GM23248 (cell line): ENCODE data around the gene KRTAP11-1. TPM values are rescaled to one million over a fixed set of nuclear protein-coding genes. Genes with fewer than 3 reads are reported as not detected.

Experiments
- DNase-seq: peaks from one replicate; pipeline ENCODE4 v3.0.0-alpha.2; 2015
- H2AFZ ChIP-seq: fragments of 200-600 bp; sonication (generic); 2 replicates; pipeline ENCODE4 v1.6.1; 2016; ENCODE audit warnings: antibody characterized with exemption
- H3F3A ChIP-seq: fragments of 200-600 bp; sonication (generic); 2 replicates; pipeline ENCODE4 v1.6.1; 2016; ENCODE audit warnings: mild to moderate bottlenecking, antibody characterized with exemption, mixed run types; ENCODE audit not compliant: insufficient read depth
- H3K27ac ChIP-seq: fragments of 200-600 bp; sonication (generic); 2 replicates; pipeline ENCODE4 v1.5.1; 2016; ENCODE audit warnings: mild to moderate bottlenecking
- H3K27me3 ChIP-seq: fragments of 200-600 bp; sonication (generic); replicated peaks from 2 replicates; pipeline ENCODE4 v1.6.1; 2016; ENCODE audit warnings: mild to moderate bottlenecking; ENCODE audit not compliant: insufficient read depth
- H3K36me3 ChIP-seq: fragments of 200-600 bp; sonication (generic); 2 replicates; pipeline ENCODE4 v1.6.1; 2016; ENCODE audit warnings: low read depth, mild to moderate bottlenecking
- H3K4me1 ChIP-seq: fragments of 200-600 bp; sonication (generic); 2 replicates; pipeline ENCODE4 v1.6.1; 2016; ENCODE audit warnings: mild to moderate bottlenecking; ENCODE audit not compliant: insufficient read depth
- H3K4me2 ChIP-seq: fragments of 200-600 bp; sonication (generic); one replicate; pipeline ENCODE4 v1.6.1; 2016; ENCODE audit warnings: mild to moderate bottlenecking; ENCODE audit not compliant: unreplicated experiment
- H3K4me3 ChIP-seq: fragments of 200-600 bp; sonication (generic); 2 replicates; pipeline ENCODE4 v1.5.1; 2016; ENCODE audit warnings: mild to moderate bottlenecking
- H3K79me2 ChIP-seq: fragments of 200-600 bp; sonication (generic); 2 replicates; pipeline ENCODE4 v1.6.1; 2016; ENCODE audit warnings: mild to moderate bottlenecking; ENCODE audit not compliant: insufficient read depth
- H3K9ac ChIP-seq: fragments of 200-600 bp; sonication (generic); 2 replicates; pipeline ENCODE4 v1.6.1; 2016; ENCODE audit warnings: mild to moderate bottlenecking
- H3K9me2 ChIP-seq: fragments of 200-600 bp; sonication (generic); 2 replicates; pipeline ENCODE4 v1.6.1; 2016; ENCODE audit warnings: mixed run types, mild to moderate bottlenecking, moderate library complexity; ENCODE audit not compliant: insufficient read depth
- H3K9me3 ChIP-seq: fragments of 200-600 bp; sonication (generic); one replicate; pipeline ENCODE4 v1.6.1; 2017; ENCODE audit warnings: low read depth
- H4K20me1 ChIP-seq: fragments of 200-600 bp; sonication (generic); 2 replicates; pipeline ENCODE4 v1.6.0; 2016; ENCODE audit not compliant: insufficient read depth
- EZH2 ChIP-seq: fragments of 200-600 bp; sonication (generic); IDR thresholded peaks from 2 replicates; pipeline ENCODE4 v1.6.1; 2018; ENCODE audit warnings: antibody characterized with exemption, mild to moderate bottlenecking; ENCODE audit not compliant: insufficient read depth, poor library complexity, severe bottlenecking
- EZH2phosphoT487 ChIP-seq: fragments of 200-600 bp; sonication (generic); IDR thresholded peaks from 2 replicates; pipeline ENCODE4 v1.6.1; 2018; ENCODE audit warnings: antibody characterized with exemption, moderate library complexity, mild to moderate bottlenecking, low read depth; ENCODE audit not compliant: insufficient read depth
- WGBS, 2 experiments: methylation state at CpG; one replicate each; pipeline ENCODE4 v1.1.6; 2015 to 2017; ENCODE audit warnings: low lambda C conversion rate in 2 of 2, low coverage in 1 of 2; ENCODE audit errors: missing lambda C conversion rate in 2 of 2; 5-methylcytosine and 5-hydroxymethylcytosine counted together
- in situ Hi-C: fragments of 300-500 bp; cut with MboI; formaldehyde crosslinking; loops from 2 replicates; pipeline ENCODE4 v1.15.0; 2020
- polyA plus RNA-seq: library from polyadenylated mRNA; unstranded; fragments of >200 nt; fragmentation: Nextera tagmentation; extraction: Ambion mirVana; gene quantifications from 2 replicates; pipeline ENCODE4 v1.2.1, GENCODE V29; 2016
- total RNA-seq: library from RNA; depleted of rRNA; stranded (reverse); fragments of >200 nt; shearing (Covaris generic); gene quantifications from 2 replicates; pipeline ENCODE4 v1.2.3, GENCODE V29; 2014

KRTAP11-1 gene
- total and polyA plus RNA-seq, 2 experiments from 2014 or later = not detected

DNA sequence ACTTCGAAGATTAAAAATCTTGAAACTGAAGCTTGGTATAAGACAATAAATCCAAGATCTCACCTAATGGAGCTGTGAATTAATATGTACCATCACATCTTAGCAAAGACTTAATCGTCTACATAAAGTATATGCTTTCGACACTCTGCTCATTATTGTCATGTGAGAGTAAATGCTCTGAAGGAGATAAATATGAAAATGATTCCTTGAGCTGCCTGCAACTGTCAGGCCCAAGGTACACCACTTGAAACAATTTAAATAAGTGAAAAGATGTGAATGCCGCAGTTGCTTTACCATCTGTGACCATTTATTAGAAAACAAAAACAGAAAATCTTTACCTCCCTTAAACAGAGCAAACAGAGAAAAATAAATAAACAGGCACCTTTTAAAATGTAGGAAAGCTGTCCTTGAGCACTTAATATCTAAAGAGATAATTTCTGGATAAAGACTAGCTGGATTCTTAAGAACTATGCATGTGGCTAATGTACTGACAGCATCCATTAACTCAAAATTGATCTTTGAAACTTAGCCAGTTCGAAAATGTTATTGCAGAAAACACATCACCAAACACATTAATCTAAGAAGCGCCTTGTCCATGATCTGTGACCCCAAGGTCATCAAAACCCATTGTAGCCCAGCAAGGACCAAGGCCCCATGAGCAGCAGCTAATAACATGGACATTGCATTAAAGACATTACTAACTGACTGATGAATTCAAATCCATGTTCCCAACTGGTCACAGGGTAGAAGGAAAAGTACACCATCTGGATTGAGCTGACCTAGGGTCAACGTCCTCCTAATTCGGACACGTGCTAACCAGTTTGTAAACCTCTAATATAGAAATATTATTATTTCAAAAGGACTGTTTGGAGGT is 33.5 kb downstream of the KRTAP11-1 start:
- Histone ChIP-seq H3K4me3 (no peak overlapping the region), H3F3A (no peaks in the 10 kb centered on the region), H3K9me2 (no peaks in the 10 kb centered on the region), H3K4me2 (no peak overlapping the region), H3K27ac (no peak overlapping the region), H3K9me3 (no peaks in the 10 kb centered on the region), H3K79me2 (no peaks in the 10 kb centered on the region), H2AFZ (no peak overlapping the region), H3K9ac (no peak overlapping the region), H3K27me3 (no peaks in the 10 kb centered on the region), H3K36me3 (no peaks in the 10 kb centered on the region), H4K20me1 (no peaks in the 10 kb centered on the region), H3K4me1 (no peaks in the 10 kb centered on the region)
- TF ChIP-seq EZH2 (no peak), EZH2phosphoT487 (no peak)
- in situ Hi-C loops = no loop called here
- no peak for DNase-seq
- 22 to 28% methylated on average over 9 of the region's 9 CpGs for WGBS, 2 experiments

DNA sequence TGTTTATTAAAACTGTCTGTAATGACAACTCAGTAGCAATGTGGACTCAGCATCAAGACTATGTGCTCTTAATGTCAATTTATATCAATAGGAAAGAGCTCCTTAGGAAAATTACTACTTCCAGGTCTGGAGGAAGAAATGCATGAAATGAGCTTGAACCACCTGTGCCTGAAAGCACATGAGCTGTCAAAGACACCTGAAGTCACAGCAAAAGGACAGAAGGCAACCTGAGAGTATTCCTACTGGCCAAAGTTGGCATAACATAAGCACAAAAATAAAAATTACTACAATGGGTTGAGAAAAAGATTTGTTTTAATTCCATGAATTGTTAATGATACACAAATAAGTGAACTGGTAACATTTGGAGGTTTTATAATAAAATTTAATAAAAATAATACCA is 38.4 kb downstream of the KRTAP11-1 start:
- in situ Hi-C loops = no loop called here

DNA sequence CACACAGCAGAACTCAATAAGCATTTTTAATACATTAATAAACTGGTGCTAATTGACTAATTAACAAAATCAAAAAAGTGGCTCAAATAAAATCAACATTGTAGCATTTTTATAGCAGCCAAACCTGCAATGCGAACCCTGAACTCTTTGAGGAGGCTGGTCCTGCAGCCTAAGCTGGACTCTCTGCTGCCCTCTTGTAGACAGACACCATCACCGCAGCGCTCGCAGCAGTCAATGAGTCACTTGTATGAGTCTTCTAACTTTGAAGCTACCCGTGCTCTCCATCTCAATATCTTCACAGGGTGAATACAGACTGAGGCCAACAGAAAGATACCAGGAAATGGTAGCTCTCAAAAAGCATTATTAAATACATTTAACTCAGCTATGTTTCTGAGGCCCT is 42.1 kb downstream of the KRTAP11-1 start:
- TF ChIP-seq EZH2phosphoT487 (no peak), EZH2 (no peak)
- WGBS, 2 experiments = 10 to 26% methylated on average over 5 of the region's 5 CpGs

More for the DNA sequence above, 38.4 kb downstream of the KRTAP11-1 start:
- Histone ChIP-seq H3K27me3 (no peaks in the 10 kb centered on the region), H3F3A (no peaks in the 10 kb centered on the region), H3K9me3 (no peaks in the 10 kb centered on the region), H3K9me2 (no peaks in the 10 kb centered on the region), H4K20me1 (no peaks in the 10 kb centered on the region), H3K79me2 (no peaks in the 10 kb centered on the region), H3K4me1 (no peaks in the 10 kb centered on the region), H3K4me2 (no peak overlapping the region), H3K27ac (no peak overlapping the region), H2AFZ (no peak overlapping the region), H3K9ac (no peak overlapping the region), H3K36me3 (no peaks in the 10 kb centered on the region), H3K4me3 (no peak overlapping the region)
- TF ChIP-seq EZH2 = no peak
- no peak for TF ChIP-seq EZH2phosphoT487
- no peak for DNase-seq

DNA sequence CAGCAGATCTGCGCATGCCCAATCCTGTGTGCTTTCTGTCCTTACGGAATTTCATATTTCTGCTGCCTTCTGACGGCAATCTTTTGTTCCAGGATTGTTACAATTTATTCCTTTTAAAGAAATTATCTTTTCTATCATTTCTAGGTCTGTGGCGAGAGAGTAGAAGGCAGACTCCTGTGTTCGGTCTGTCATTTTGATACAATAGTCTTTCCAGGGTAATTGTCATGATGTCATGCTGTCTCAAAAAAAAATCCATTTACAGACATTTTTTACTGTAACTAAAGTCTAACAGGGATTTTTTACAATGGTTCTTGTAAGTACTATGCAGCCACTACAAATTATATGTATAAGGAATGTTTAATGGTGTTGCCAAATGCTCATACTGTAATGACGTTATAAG is 42.8 kb downstream of the KRTAP11-1 start:
- H3K27ac ChIP-seq = no peak overlapping the region
- H4K20me1 ChIP-seq = no peaks in the 10 kb centered on the region
- H3K27me3 ChIP-seq = no peaks in the 10 kb centered on the region
- no peaks in the 10 kb centered on the region for H3F3A ChIP-seq
- no peak for DNase-seq
- no peak overlapping the region for H2AFZ ChIP-seq
- H3K4me1 ChIP-seq = no peaks in the 10 kb centered on the region
- H3K36me3 ChIP-seq = no peaks in the 10 kb centered on the region
- H3K4me3 ChIP-seq = no peak overlapping the region
- H3K79me2 ChIP-seq = no peaks in the 10 kb centered on the region
- no peaks in the 10 kb centered on the region for H3K9me3 ChIP-seq
- WGBS, 2 experiments = 48 to 52% methylated on average over 6 of the region's 6 CpGs
- TF ChIP-seq EZH2 (no peak), EZH2phosphoT487 (no peak)
- no peaks in the 10 kb centered on the region for H3K9me2 ChIP-seq
- no peak overlapping the region for H3K9ac ChIP-seq
- no peak overlapping the region for H3K4me2 ChIP-seq
- in situ Hi-C loops = no loop called here

More for the DNA sequence above, 42.1 kb downstream of the KRTAP11-1 start:
- peak; percentile 37 for DNase-seq
- H3K79me2 ChIP-seq = no peaks in the 10 kb centered on the region
- no peaks in the 10 kb centered on the region for H3K9me2 ChIP-seq
- H3K36me3 ChIP-seq = no peaks in the 10 kb centered on the region
- H3K27ac ChIP-seq = no peak overlapping the region
- H3K9me3 ChIP-seq = no peaks in the 10 kb centered on the region
- H4K20me1 ChIP-seq = no peaks in the 10 kb centered on the region
- no peaks in the 10 kb centered on the region for H3K27me3 ChIP-seq
- no peak overlapping the region for H3K4me3 ChIP-seq
- no peak overlapping the region for H3K9ac ChIP-seq
- H3K4me1 ChIP-seq = no peaks in the 10 kb centered on the region
- H2AFZ ChIP-seq = no peak overlapping the region
- H3K4me2 ChIP-seq = no peak overlapping the region
- in situ Hi-C loops = no loop called here
- no peaks in the 10 kb centered on the region for H3F3A ChIP-seq
